GM12878 (cell line): Measurements from ENCODE around the gene WFS1. TPM values are rescaled to one million over a fixed set of nuclear protein-coding genes. Genes with fewer than 3 reads are reported as not detected.

Experiments
- ATAC-seq: fragments of 200-7000 bp; cut with Tn5 transposase; 3 replicates; pipeline ENCODE4 v1.9.1; 2020; ENCODE audit warnings: mild to moderate bottlenecking, moderate library complexity
- BruUV-seq: library from RNA; stranded (reverse); fragments of 400-500 nt; replicated peaks from 2 replicates; lab custom pipeline; 2021; lab: Mats Ljungman, UMichigan
- CTCF ChIA-PET: fragments of 300-600 bp; sonication (Branson Sonifier 250); formaldehyde crosslinking; extraction: SDS; loops from one replicate; lab custom pipeline; 2021; ENCODE audit warnings: inconsistent platforms; lab: Yijun Ruan, JAX
- POLR2A ChIA-PET: fragments of 350-600 bp; formaldehyde crosslinking; extraction: SDS; loops from one replicate; lab custom pipeline; 2021; ENCODE audit warnings: inconsistent platforms; lab: Charles Lee
- RAD21 ChIA-PET: fragments of 300-600 bp; sonication (Branson Sonifier 250); formaldehyde crosslinking; loops from one replicate; lab custom pipeline; 2023; ENCODE audit warnings: antibody characterized with exemption; ENCODE audit not compliant: unreplicated experiment; lab: Charles Lee
- SMC1A ChIA-PET: fragments of 300-600 bp; sonication (Branson Sonifier 250); formaldehyde crosslinking; loops from one replicate; lab custom pipeline; 2023; ENCODE audit not compliant: unreplicated experiment, uncharacterized antibody; lab: Charles Lee
- DNase-seq: peaks from one replicate; pipeline ENCODE4 v3.0.0-alpha.2; 2011; ENCODE audit warnings: low read depth, low spot score
- FAIRE-seq: peaks from 3 replicates; lab custom pipeline; 2011; peaks lifted over from hg19 to GRCh38; lab: Jason Lieb, UNC
- H2AFZ ChIP-seq: 2 replicates; pipeline ENCODE4 v1.6.0; 2011; ENCODE audit warnings: low read depth, low read length, control low read depth; ENCODE audit not compliant: control insufficient read depth
- H3K27ac ChIP-seq: 2 replicates; pipeline ENCODE4 v1.5.1; 2011; ENCODE audit warnings: control low read depth; ENCODE audit not compliant: control insufficient read depth, insufficient read depth
- H3K27me3 ChIP-seq, 2 experiments: replicated peaks in 1 of 2; 2 replicates each; pipeline versions ENCODE4 v1.6.0 to v1.6.1; 2011; ENCODE audit warnings: low read length in 1 of 2; ENCODE audit not compliant: control insufficient read depth in 2 of 2, insufficient read depth in 2 of 2
- H3K36me3 ChIP-seq, 2 experiments: 2 replicates each; pipeline ENCODE4 v1.5.1; 2011; ENCODE audit warnings: low read length in 1 of 2; ENCODE audit not compliant: control insufficient read depth in 2 of 2, insufficient read depth in 2 of 2
- H3K4me1 ChIP-seq: 2 replicates; pipeline ENCODE4 v1.6.1; 2011; ENCODE audit warnings: mild to moderate bottlenecking, low read length, moderate library complexity, mixed read lengths; ENCODE audit not compliant: control insufficient read depth, insufficient read depth
- H3K4me2 ChIP-seq: 2 replicates; pipeline ENCODE4 v1.6.0; 2011; ENCODE audit warnings: control low read depth; ENCODE audit not compliant: control insufficient read depth, insufficient read depth
- H3K4me3 ChIP-seq: fragments of 200-600 bp; sonication (generic); 2 replicates; pipeline ENCODE4 v1.5.1; 2016
- H3K79me2 ChIP-seq: 2 replicates; pipeline ENCODE4 v1.6.0; 2011; ENCODE audit warnings: low read length; ENCODE audit not compliant: control insufficient read depth, insufficient read depth
- H3K9ac ChIP-seq: 2 replicates; pipeline ENCODE4 v1.8.0; 2011; ENCODE audit warnings: low read length, control low read depth, mixed read lengths; ENCODE audit not compliant: control insufficient read depth, insufficient read depth
- H3K9me3 ChIP-seq: replicated peaks from 3 replicates; pipeline ENCODE4 v1.5.1; 2011; ENCODE audit warnings: mild to moderate bottlenecking, low read length; ENCODE audit not compliant: control insufficient read depth, insufficient read depth
- H4K20me1 ChIP-seq: 2 replicates; pipeline ENCODE4 v1.6.0; 2011; ENCODE audit not compliant: control insufficient read depth, insufficient read depth
- BHLHE40 ChIP-seq, 2 experiments: fragments of 450-650 bp in 1 of 2; IDR thresholded peaks; 2 replicates each; pipeline ENCODE4 v1.6.1; 2011 to 2017; ENCODE audit warnings: low read depth in 2 of 2, borderline replicate concordance in 1 of 2, improper control_type of control experiment in 1 of 2, low read length in 1 of 2, mild to moderate bottlenecking in 1 of 2
- DPF2 ChIP-seq: fragments of 450-650 bp; IDR thresholded peaks from 2 replicates; pipeline ENCODE4 v1.6.1; 2017; ENCODE audit warnings: mild to moderate bottlenecking
- EED ChIP-seq: sonication (generic); IDR thresholded peaks from 2 replicates; pipeline ENCODE4 v1.6.1; 2016; ENCODE audit warnings: antibody characterized with exemption, low read depth
- EP300 ChIP-seq, 2 experiments: fragments of 150-350 bp in 1 of 2; IDR thresholded peaks; 2 replicates each; pipeline ENCODE4 v1.6.1; 2011 to 2012; ENCODE audit warnings: low read depth in 2 of 2, low read length in 2 of 2, borderline replicate concordance in 1 of 2, improper control_type of control experiment in 1 of 2, inconsistent platforms in 1 of 2; ENCODE audit not compliant: control insufficient read depth in 1 of 2
- NR2F1 ChIP-seq: fragments of 450-650 bp; conservative IDR thresholded peaks from 2 replicates; pipeline ENCODE4 v1.6.1; 2017; ENCODE audit warnings: mild to moderate bottlenecking
- RELB ChIP-seq: fragments of 450-650 bp; IDR thresholded peaks from 2 replicates; pipeline ENCODE4 v1.6.1; 2017; ENCODE audit warnings: low read depth, mild to moderate bottlenecking, moderate library complexity
- REST ChIP-seq: IDR thresholded peaks from 2 replicates; pipeline ENCODE4 v1.6.1; 2012; ENCODE audit warnings: mild to moderate bottlenecking, low read depth, low read length
- SMAD1 ChIP-seq: fragments of 450-650 bp; IDR thresholded peaks from 2 replicates; pipeline ENCODE4 v1.6.1; 2018; ENCODE audit warnings: mild to moderate bottlenecking, low read depth; ENCODE audit not compliant: partially characterized antibody
- SPI1 ChIP-seq: IDR thresholded peaks from 2 replicates; pipeline ENCODE4 v1.6.1; 2011; ENCODE audit warnings: low read depth, mild to moderate bottlenecking, low read length, moderate library complexity, borderline replicate concordance; ENCODE audit not compliant: insufficient read depth
- WGBS: methylation state at CpG from one replicate; pipeline ENCODE4 v1.1.6; 2016; ENCODE audit warnings: low lambda C conversion rate; ENCODE audit not compliant: insufficient replicate concordance, insufficient coverage; ENCODE audit errors: missing lambda C conversion rate; 5-methylcytosine and 5-hydroxymethylcytosine counted together
- in situ Hi-C: fragments of 300-500 bp; cut with MboI; formaldehyde crosslinking; loops from 9 replicates; pipeline ENCODE4 v1.14.3; 2018; ENCODE audit warnings: mixed read lengths
- intact Hi-C: fragments of 100-400 bp; cut with micrococcal nuclease; formaldehyde crosslinking; loops from one replicate; pipeline ENCODE4 v1.14.2; 2022; ENCODE audit not compliant: unreplicated experiment
- polyA plus RNA-seq, 11 experiments: library from polyadenylated mRNA; depleted of rRNA in 4 of 11; unstranded in 6 of 11; stranded (reverse) in 5 of 11; fragments of >200 nt; fragmentation: Nextera tagmentation in 4 of 11; fragmentation: Illumina TruSeq in 1 of 11; extraction: Ambion mirVana in 4 of 11; extraction: Trizol in 1 of 11; gene quantifications; 1 replicate in 1 of 11; 2 replicates in 10 of 11; pipeline versions ENCODE4 v1.2.1 to v1.2.3, GENCODE V29; 2011 to 2016; ENCODE audit warnings: inconsistent platforms in 2 of 11, missing spikeins in 2 of 11, low read depth in 1 of 11
- total RNA-seq, 4 experiments: library from RNA; depleted of rRNA in 3 of 4; stranded (reverse); fragments of >200 nt in 3 of 4; fragmentation: Illumina TruSeq in 1 of 4; extraction: Trizol in 1 of 4; gene quantifications; 2 replicates each; pipeline versions ENCODE4 v1.2.1 to v1.2.3, GENCODE V29; 2013 to 2021
- TF ChIP-seq, protein P1 (sequence below): fragments of 150-350 bp; IDR thresholded peaks from 2 replicates; pipeline ENCODE4 v1.6.1; 2014; ENCODE audit warnings: mild to moderate bottlenecking, low read depth, low read length

WFS1 gene
- total and polyA plus RNA-seq, 10 of the 15 experiments (the other 5 are each of a cell fraction or from before 2014, with no cell fraction given), result 0.31 to 4.7 (median 2.0) TPM

GRCh38 chr4:6329478-6330383, 60.1 kb downstream of the WFS1 start:
- no peaks in the 10 kb centered on the region for H3K79me2 ChIP-seq
- no peaks in the 10 kb centered on the region; the same call in 2 of the 3 replicates for H3K9me3 ChIP-seq
- ChIA-PET POLR2A (interaction anchor here (1.1 kb wide), 1 partner anchor 80 kb away, joined by 3 read pairs; no protein-coding TSS in a partner anchor), CTCF (interaction anchor here (0.6 to 20.1 kb wide), 14 partner anchors 8 to 401 kb away, joined by 3 to 469 read pairs (median 12); partner anchors contain the start of genes MAN2B2 and WFS1), SMC1A (interaction anchor here (0.9 to 5.8 kb wide), 8 partner anchors 51 to 331 kb away, joined by 3 to 78 read pairs (median 6); no protein-coding TSS in a partner anchor), RAD21 (interaction anchor here (1.0 to 8.5 kb wide), 10 partner anchors 9 to 332 kb away, joined by 3 to 222 read pairs (median 8); partner anchors contain the start of genes MAN2B2 and WFS1)
- in situ Hi-C loops, result loop anchor here (5.0 kb wide), 3 partner anchors 77 to 332 kb away; no protein-coding TSS in a partner anchor
- H3K4me2 ChIP-seq, result no peak overlapping the region
- H4K20me1 ChIP-seq, result no peaks in the 10 kb centered on the region
- H3K27me3 ChIP-seq, result peaks cover 2 to 3% of the 10 kb centered on the region in 2 experiments; a peak in 3 of 4 replicates
- H2AFZ ChIP-seq, result no peak overlapping the region
- 38% methylated on average over 28 of the region's 28 CpGs for WGBS
- FAIRE-seq, result no peak
- no peak overlapping the region for H3K4me3 ChIP-seq
- no peak overlapping the region for H3K27ac ChIP-seq
- TF ChIP-seq BHLHE40 (IDR thresholded peaks at IDR 0.05; ENCODE audit: borderline replicate concordance in 1 of 2, low read depth in 2 of 2, low read length in 1 of 2) (peak; percentile 48 to 72; a peak in 3 of 4 replicates), NR2F1 (0 out of 2 replicates have a peak, but pooled peaks have one; percentile 34), EP300 (IDR thresholded peaks at IDR 0.05; ENCODE audit: borderline replicate concordance in 1 of 2, control insufficient read depth in 1 of 2, low read depth in 2 of 2, low read length in 2 of 2) (no peak), SPI1 (peak; percentile 81; the same call in 1 of the 2 replicates), SMAD1 (no peak), EED (no peak), DPF2 (peak; percentile 37; the same call in 1 of the 2 replicates), RELB (no peak), REST (no peak)
- TF ChIP-seq, protein P1, sequence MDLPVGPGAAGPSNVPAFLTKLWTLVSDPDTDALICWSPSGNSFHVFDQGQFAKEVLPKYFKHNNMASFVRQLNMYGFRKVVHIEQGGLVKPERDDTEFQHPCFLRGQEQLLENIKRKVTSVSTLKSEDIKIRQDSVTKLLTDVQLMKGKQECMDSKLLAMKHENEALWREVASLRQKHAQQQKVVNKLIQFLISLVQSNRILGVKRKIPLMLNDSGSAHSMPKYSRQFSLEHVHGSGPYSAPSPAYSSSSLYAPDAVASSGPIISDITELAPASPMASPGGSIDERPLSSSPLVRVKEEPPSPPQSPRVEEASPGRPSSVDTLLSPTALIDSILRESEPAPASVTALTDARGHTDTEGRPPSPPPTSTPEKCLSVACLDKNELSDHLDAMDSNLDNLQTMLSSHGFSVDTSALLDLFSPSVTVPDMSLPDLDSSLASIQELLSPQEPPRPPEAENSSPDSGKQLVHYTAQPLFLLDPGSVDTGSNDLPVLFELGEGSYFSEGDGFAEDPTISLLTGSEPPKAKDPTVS, result no peak
- no TSS peak for BruUV-seq
- DNase-seq, result no peak
- H3K9ac ChIP-seq, result no peak overlapping the region
- intact Hi-C loops, result no loop called here
- H3K4me1 ChIP-seq, result no peaks in the 10 kb centered on the region; the same call in 1 of the 2 replicates
- no peaks in the 10 kb centered on the region for H3K36me3 ChIP-seq
- ATAC-seq, result peak; percentile 63
